Measurements from ENCODE around the gene P2RX5. TPM values are rescaled to one million over a fixed set of nuclear protein-coding genes. Genes with fewer than 3 reads are reported as not detected.

The P2RX5 gene
- total and polyA plus RNA-seq, 2 experiments from 2014 or later, result 7.5 to 13.6 TPM

DNA sequence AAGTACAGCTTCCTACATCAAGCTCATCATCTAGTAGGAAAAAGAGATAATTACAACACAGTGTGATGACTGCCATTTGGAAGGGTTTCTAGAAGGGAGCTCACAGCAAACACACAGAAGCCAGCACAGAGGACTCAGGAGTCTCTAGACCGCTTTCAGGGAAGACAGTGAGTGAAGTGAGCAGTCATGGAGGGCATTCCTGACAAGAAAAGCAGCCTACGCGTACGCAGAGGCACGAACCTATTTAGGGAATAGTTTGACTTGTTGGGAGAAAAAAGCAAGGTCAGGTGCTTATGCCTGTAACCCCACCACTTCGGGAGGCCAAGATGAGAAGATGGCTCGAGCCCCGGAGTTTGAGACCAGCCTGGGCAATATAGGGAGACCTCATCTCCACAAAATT, 19.3 kb upstream of the P2RX5 start:
- Histone ChIP-seq H3K4me2 (no peak overlapping the region), H3K79me2 (replicated peaks; ENCODE audit: insufficient read depth) (no peaks in the 10 kb centered on the region), H3K36me3 (ENCODE audit: insufficient read depth) (peaks cover 18% of the 10 kb centered on the region), H3K27me3 (ENCODE audit: insufficient read depth) (no peaks in the 10 kb centered on the region), H2AFZ (no peak overlapping the region), H3K9me2 (ENCODE audit: insufficient read depth) (no peaks in the 10 kb centered on the region), H3K4me3 (no peak overlapping the region), H3K27ac (ENCODE audit: low read depth) (no peak overlapping the region), H3K4me1 (ENCODE audit: insufficient read depth) (no peaks in the 10 kb centered on the region), H3F3A (replicated peaks; ENCODE audit: low read depth) (0 out of 2 replicates have a peak, but pooled peaks cover 4% of the 10 kb centered on the region), H4K20me1 (replicated peaks; ENCODE audit: insufficient read depth) (peaks cover 5% of the 10 kb centered on the region; the same call in 1 of the 2 replicates)
- Mint-ChIP-seq H3K4me3 (no peak overlapping the region), H3K36me3 (ENCODE audit: low read depth) (peaks cover 43% of the 10 kb centered on the region), H3K27ac (no peak overlapping the region), H3K27me3 (ENCODE audit: insufficient read depth, low read depth, poor library complexity) (no peaks in the 10 kb centered on the region), H3K4me1 (no peaks in the 10 kb centered on the region; the same call in 1 of the 3 replicates), H3K9me3 (no peaks in the 10 kb centered on the region)
- no peak for TF ChIP-seq POLR2AphosphoS5 (IDR thresholded peaks at IDR 0.05; ENCODE audit: low read depth)
- ATAC-seq (no peak), DNase-seq (ENCODE audit: low spot score) (no peak)

DNA sequence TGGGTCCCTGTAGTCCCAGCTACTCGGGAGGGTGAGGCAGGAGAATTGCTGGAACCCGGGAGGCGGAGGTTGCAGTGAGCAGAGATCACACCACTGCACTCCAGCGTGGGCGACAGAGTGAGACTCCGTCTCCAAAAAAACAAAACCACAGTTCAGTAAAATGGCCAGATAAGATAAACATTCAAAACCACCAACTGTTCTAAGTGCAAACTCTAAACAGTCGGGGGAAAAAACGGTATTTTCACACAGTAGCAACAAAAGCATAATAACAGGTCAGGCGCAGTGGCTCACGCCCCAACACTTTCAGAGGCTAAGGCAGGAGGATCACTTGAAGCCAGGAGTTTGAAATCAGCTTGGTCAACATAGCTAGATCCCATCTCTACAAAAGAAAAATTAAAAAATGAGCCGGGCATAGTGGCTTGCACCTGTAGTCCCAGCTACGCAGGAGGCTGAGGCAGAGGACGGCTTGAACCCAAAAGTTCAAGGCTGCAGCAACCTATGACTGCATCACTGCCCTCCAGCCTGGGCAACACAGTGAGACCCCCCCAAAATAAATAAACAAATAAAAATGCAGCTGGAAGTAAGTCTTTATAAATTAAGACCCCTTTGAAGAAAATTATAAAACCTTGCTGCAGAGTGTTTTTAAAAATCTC, 17.0 kb upstream of the P2RX5 start:
- no peak for TF ChIP-seq CREB1 (CRISPR knock-in tag; IDR thresholded peaks at IDR 0.05; ENCODE audit: low read depth)
- TF ChIP-seq JUNB (IDR thresholded peaks at IDR 0.05; ENCODE audit: unreplicated experiment), result no peak
- no peak overlapping the region for H3K27ac ChIP-seq (ENCODE audit: low read depth)
- no peaks in the 10 kb centered on the region for H3K4me1 ChIP-seq (ENCODE audit: insufficient read depth)
- Mint-ChIP-seq H3K27me3 (ENCODE audit: insufficient read depth, low read depth, poor library complexity) (no peaks in the 10 kb centered on the region), H3K27ac (no peak overlapping the region), H3K4me1 (no peaks in the 10 kb centered on the region; the same call in 1 of the 3 replicates), H3K36me3 (ENCODE audit: low read depth) (peaks cover 30% of the 10 kb centered on the region), H3K4me3 (no peak overlapping the region), H3K9me3 (no peaks in the 10 kb centered on the region)
- no peak overlapping the region for H2AFZ ChIP-seq
- no peaks in the 10 kb centered on the region for H3K27me3 ChIP-seq (ENCODE audit: insufficient read depth)
- H3K4me2 ChIP-seq, result no peak overlapping the region
- no peak overlapping the region for H3K4me3 ChIP-seq
- peaks cover 8% of the 10 kb centered on the region for H3K36me3 ChIP-seq (ENCODE audit: insufficient read depth)
- no peaks in the 10 kb centered on the region for H3F3A ChIP-seq (replicated peaks; ENCODE audit: low read depth)
- no peaks in the 10 kb centered on the region for H3K9me2 ChIP-seq (ENCODE audit: insufficient read depth)
- DNase-seq (ENCODE audit: low spot score) (no peak), ATAC-seq (no peak)
- no peaks in the 10 kb centered on the region for H3K79me2 ChIP-seq (replicated peaks; ENCODE audit: insufficient read depth)
- peaks cover 5% of the 10 kb centered on the region; the same call in 1 of the 2 replicates for H4K20me1 ChIP-seq (replicated peaks; ENCODE audit: insufficient read depth)

DNA sequence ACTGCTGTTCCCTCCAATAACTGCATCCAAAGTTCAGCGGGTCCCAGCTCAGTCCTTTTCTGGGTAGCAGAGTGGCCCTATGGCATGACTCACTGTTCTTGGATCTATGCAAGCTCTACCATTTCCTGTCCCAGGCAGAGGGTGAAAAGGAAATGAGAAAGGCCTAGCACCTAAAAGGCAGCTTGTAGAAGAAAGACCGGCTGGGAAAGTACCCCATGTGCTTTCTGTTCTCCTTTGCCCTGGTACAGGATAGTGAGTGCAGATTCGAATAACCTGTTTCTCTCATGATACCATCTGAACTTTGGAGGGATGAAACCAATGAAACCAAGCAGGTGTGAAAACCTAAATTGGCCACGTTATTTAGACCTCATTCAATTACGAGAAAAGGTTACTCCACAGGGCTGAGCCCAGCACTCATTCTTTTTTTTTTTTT, 15.0 kb upstream of the P2RX5 start:
- Mint-ChIP-seq H3K36me3 (ENCODE audit: low read depth) (peaks cover 18% of the 10 kb centered on the region), H3K27ac (no peak overlapping the region), H3K27me3 (ENCODE audit: insufficient read depth, low read depth, poor library complexity) (peaks cover 5% of the 10 kb centered on the region), H3K4me3 (no peak overlapping the region), H3K9me3 (no peaks in the 10 kb centered on the region), H3K4me1 (no peaks in the 10 kb centered on the region; the same call in 1 of the 3 replicates)
- no peak overlapping the region for H2AFZ ChIP-seq
- H3K27ac ChIP-seq (ENCODE audit: low read depth), result peak overlapping the region; percentile 56
- no peaks in the 10 kb centered on the region for H3F3A ChIP-seq (replicated peaks; ENCODE audit: low read depth)
- H3K9me2 ChIP-seq (ENCODE audit: insufficient read depth), result no peaks in the 10 kb centered on the region
- no peak overlapping the region for H3K4me3 ChIP-seq
- no peaks in the 10 kb centered on the region for H3K79me2 ChIP-seq (replicated peaks; ENCODE audit: insufficient read depth)
- H3K4me2 ChIP-seq, result no peak overlapping the region
- peaks cover 5% of the 10 kb centered on the region; the same call in 1 of the 2 replicates for H4K20me1 ChIP-seq (replicated peaks; ENCODE audit: insufficient read depth)
- ATAC-seq (no peak), DNase-seq (ENCODE audit: low spot score) (peak; percentile 41)
- H3K36me3 ChIP-seq (ENCODE audit: insufficient read depth), result no peaks in the 10 kb centered on the region; the same call in none of the 2 replicates
- no peaks in the 10 kb centered on the region for H3K4me1 ChIP-seq (ENCODE audit: insufficient read depth)
- H3K27me3 ChIP-seq (ENCODE audit: insufficient read depth), result no peaks in the 10 kb centered on the region
- TF ChIP-seq JUNB (IDR thresholded peaks at IDR 0.05; ENCODE audit: unreplicated experiment) (no peak), NANOG (IDR thresholded peaks at IDR 0.05; ENCODE audit: borderline replicate concordance) (no peak), POLR2AphosphoS5 (IDR thresholded peaks at IDR 0.05; ENCODE audit: low read depth) (no peak), STAT1 (IDR thresholded peaks at IDR 0.05; ENCODE audit: unreplicated experiment) (no peak), EZH2phosphoT487 (IDR thresholded peaks at IDR 0.05; ENCODE audit: unreplicated experiment) (no peak), CREB1 (CRISPR knock-in tag; IDR thresholded peaks at IDR 0.05; ENCODE audit: low read depth) (no peak)
- TF ChIP-seq, protein P1, sequence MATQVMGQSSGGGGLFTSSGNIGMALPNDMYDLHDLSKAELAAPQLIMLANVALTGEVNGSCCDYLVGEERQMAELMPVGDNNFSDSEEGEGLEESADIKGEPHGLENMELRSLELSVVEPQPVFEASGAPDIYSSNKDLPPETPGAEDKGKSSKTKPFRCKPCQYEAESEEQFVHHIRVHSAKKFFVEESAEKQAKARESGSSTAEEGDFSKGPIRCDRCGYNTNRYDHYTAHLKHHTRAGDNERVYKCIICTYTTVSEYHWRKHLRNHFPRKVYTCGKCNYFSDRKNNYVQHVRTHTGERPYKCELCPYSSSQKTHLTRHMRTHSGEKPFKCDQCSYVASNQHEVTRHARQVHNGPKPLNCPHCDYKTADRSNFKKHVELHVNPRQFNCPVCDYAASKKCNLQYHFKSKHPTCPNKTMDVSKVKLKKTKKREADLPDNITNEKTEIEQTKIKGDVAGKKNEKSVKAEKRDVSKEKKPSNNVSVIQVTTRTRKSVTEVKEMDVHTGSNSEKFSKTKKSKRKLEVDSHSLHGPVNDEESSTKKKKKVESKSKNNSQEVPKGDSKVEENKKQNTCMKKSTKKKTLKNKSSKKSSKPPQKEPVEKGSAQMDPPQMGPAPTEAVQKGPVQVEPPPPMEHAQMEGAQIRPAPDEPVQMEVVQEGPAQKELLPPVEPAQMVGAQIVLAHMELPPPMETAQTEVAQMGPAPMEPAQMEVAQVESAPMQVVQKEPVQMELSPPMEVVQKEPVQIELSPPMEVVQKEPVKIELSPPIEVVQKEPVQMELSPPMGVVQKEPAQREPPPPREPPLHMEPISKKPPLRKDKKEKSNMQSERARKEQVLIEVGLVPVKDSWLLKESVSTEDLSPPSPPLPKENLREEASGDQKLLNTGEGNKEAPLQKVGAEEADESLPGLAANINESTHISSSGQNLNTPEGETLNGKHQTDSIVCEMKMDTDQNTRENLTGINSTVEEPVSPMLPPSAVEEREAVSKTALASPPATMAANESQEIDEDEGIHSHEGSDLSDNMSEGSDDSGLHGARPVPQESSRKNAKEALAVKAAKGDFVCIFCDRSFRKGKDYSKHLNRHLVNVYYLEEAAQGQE (IDR thresholded peaks at IDR 0.05; ENCODE audit: unreplicated experiment), result no peak

Measured in GM23338 (cell line).